RPMI7951 (cell line): ENCODE data around the gene MYH9. TPM values are rescaled to one million over a fixed set of nuclear protein-coding genes. Genes with fewer than 3 reads are reported as not detected.

ENCODE experiments used
- DNase-seq: peaks from one replicate; pipeline ENCODE4 v3.0.0-alpha.2; 2012; ENCODE audit warnings: low read depth
- total RNA-seq: library from RNA; depleted of rRNA; stranded (reverse); fragments of >200 nt; shearing (Covaris generic); gene quantifications from 2 replicates; pipeline ENCODE4 v1.2.3, GENCODE V29; 2014

MYH9 gene
- total RNA-seq, 1 experiment from 2014 or later = 260 TPM

DNA sequence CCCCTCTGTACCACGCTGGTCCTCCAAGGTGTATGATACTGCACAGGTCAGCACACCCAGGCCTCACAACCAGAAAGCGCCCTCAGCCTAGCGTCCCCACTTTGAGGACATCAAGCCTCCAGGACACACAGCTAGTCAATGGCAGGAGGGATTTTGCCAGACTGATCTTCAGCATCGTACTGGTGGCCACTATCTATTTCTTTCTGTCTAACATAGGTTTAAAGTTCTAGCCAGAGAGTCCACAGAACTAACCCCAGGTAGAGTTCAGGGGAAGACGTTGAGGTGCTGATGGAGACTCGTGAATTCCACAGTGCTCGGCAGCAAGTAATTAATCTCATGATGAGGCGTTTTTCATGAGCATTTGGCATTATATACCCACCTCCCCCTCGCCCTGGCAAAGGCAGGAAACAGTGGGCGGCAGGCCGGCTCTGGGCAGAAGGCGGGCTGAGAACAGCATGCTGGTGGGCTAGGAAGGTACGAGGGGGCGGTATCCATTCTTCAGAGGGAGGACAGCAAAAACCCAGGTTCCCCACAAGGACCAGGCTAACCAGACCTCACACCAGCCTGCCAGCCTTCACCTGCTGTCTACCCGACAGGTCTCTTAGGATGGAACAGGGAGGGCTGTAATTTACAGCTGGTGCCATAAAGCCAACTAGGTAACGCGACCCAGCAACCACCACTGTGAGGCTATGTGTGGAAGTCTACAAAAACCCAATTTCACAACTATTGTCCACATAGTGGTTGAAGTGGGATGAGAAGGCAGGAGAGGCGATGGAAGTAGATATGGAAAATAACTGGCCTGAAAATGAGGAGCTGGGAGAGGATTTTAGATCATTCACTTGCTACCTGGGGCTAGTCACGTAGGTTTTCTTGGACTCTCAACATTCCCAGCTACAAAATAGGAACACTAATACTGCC lies 18.5 kb downstream of the MYH9 start:
- peak; percentile 38 for DNase-seq

- peak; percentile 97 for DNase-seq
These were observed 19.3 kb downstream of the MYH9 start for GRCh38 chr22:36368359-36368983.

DNA sequence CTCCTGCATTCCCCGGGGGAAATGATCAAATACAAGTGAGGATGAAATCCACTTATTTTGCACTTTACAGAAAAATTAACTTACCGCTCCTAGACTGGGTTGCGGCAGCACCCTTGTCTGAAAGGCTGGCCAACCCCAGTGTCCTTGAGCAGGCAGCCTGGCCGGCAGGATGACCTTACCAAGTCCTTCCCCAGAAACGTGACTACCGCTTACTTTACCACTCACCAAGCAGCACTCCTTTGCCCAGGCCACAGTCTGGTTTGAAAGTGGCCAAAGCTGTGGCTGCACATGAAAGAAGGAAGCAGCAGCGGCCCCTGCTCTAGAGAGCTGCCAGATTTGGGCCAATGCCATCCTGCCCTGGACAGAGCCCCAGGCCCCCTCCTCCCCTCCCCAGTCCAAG lies 20.3 kb downstream of the MYH9 start:
- DNase-seq = peak; percentile 55

- DNase-seq = no peak
These were observed 20.7 kb downstream of the MYH9 start for GRCh38 chr22:36367066-36367465.

DNA sequence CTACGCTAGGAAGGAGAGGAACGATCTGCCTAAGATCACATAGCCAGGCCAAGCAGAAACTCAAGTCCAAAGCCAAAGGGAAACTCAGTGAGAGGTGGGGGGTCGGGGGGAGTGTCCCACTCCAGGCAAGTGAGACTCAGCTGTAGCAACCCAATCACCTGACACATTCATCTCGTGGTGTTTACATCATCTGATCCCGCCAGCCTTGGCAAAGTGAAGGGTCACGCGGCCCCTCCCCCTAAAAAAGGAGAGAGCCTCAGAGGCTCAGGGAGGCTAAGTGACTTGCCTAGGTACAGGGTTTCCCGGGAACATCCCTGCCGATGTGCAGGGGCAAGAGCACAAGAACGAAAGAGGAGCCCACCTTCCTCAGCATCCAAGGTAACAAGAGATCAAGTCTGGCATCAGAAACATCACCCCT lies 21.5 kb downstream of the MYH9 start:
- DNase-seq = no peak

DNA sequence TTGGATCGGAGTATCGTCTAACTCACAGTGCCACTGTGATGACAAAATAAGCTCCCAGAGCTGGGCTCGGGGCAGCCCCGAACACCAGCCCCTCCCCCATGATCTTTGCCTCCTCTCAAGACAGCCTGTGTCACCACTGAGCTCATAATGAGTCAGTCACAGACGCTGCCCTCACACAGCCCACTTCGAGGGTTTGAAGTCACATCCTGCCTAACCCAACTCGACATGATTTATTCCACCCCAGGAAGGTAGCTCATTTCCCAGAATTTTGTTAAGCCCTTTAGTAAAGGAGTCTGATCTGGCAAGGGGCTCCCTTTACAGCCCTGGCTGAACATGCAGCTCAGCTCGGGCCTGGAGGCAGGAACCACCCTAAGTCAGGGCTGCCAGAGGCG lies 22.8 kb downstream of the MYH9 start:
- DNase-seq = peak; percentile 96

DNA sequence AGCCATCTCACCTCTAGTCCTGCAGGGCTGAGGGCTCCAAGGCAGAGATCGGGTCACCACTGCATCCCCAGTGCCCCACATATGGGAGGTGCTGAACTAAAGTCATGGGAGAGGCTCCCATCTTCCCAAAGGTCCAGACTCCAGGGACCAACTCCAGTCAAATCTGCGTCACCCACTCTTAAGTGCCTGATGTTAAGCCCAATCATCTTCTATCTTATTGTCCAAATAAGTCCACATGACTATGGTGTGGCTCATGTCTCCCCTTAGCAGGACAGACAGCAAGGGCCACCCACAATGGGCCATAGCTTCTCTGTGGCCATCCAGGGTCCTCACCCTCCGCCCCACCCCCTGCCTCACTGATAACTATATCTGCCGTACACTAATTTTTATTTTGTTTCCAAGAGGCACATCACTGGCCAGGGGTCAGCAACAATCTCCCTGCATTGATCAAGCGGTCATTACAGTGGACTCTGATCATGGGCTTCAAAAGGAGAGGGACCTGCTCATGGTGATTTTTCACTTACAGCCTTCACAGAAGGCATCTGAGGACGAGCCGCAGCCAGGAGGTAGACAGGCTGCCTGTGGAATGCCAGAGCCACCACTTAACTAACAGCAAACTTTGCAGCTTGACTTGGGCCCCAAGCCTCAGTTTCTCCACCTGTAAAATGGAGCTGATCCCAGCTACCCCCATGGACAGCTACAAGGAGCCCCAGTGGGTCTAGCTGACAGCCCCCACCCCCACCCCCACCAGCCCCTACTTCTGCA lies 23.3 kb downstream of the MYH9 start:
- DNase-seq = no peak

DNA sequence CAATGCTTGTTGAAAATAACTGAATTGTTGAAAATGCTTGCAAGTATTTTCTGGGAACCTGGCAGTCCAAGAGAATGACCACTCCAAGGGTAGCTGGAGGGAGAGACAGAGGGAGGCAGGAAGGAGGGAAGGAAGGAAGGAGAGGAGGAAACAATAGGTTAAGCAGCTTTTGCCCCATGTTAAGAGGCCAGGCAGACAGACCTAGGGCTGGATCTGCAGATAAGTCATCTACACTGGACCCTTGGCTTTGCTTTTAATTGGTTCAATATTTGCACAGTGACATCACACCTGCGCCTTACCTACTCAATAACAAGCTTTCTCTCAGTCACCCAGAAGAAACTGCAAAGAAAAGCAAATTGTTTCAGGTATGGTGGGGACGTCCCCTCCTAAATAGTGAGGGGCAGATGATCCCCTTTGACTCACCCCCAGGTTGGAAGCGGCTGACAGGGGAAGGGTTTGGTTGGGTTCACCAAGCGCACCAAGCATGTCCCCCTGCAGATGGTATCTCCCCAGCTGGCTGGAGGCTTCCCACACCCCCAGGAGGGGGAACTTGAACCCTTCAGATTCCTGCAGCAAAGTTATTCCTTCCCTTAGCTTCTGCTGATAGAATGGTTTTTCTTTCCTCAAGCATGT lies 24.3 kb downstream of the MYH9 start:
- no peak for DNase-seq

GRCh38 chr22:36362932-36363331 lies 24.8 kb downstream of the MYH9 start:
- DNase-seq = peak; percentile 68

GRCh38 chr22:36362075-36362474 lies 25.7 kb downstream of the MYH9 start:
- DNase-seq = no peak

- peak; percentile 59 for DNase-seq
These were observed 26.8 kb downstream of the MYH9 start for GRCh38 chr22:36360871-36361383.

- DNase-seq = no peak
These were observed 27.8 kb downstream of the MYH9 start for GRCh38 chr22:36360011-36360410.

GRCh38 chr22:36359470-36359996 lies 28.2 kb downstream of the MYH9 start:
- DNase-seq = no peak

DNA sequence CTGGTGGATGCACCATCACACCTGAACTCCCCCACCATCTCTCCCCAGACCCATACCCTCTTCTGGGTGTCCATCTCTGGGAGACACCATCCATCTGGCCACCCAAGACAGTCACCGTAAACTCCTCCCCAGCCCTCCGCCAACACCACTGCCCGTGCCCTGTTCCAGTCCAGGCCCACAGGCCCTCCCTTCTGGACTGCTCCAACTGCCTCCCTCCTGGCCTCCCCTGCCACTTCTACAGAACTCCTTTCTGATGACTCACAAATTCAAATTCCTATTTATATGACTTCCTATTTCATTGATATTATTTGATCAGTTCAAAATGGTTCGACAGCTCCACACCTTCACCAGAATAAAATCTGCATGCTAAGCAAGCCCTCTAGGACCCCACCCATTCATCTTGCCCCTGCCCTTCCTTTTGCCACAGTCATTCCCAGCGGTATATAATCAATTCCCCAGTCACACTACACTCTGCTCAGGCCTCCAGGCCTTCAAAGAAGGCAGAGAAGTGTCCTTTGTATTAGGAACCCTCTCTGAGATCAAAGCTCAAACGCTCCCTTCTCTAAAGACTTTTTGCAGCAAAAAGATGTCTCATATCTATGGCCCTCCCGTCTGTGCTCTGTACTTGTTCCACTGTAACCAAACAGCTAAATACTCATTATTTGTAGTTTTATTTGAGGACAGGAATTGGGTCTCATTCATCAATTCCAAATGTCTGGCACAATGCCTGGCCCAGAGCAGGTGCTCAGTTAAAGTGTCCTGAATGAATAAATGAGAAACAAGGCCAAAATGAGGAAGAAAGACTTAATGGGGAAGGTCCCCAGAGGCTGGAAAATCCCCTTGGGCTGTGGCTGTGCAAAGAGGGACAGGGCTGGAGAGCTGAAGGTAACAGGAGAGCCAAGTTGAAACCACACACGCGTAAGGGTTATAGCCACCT lies 29.0 kb downstream of the MYH9 start:
- DNase-seq = peak; percentile 75

DNA sequence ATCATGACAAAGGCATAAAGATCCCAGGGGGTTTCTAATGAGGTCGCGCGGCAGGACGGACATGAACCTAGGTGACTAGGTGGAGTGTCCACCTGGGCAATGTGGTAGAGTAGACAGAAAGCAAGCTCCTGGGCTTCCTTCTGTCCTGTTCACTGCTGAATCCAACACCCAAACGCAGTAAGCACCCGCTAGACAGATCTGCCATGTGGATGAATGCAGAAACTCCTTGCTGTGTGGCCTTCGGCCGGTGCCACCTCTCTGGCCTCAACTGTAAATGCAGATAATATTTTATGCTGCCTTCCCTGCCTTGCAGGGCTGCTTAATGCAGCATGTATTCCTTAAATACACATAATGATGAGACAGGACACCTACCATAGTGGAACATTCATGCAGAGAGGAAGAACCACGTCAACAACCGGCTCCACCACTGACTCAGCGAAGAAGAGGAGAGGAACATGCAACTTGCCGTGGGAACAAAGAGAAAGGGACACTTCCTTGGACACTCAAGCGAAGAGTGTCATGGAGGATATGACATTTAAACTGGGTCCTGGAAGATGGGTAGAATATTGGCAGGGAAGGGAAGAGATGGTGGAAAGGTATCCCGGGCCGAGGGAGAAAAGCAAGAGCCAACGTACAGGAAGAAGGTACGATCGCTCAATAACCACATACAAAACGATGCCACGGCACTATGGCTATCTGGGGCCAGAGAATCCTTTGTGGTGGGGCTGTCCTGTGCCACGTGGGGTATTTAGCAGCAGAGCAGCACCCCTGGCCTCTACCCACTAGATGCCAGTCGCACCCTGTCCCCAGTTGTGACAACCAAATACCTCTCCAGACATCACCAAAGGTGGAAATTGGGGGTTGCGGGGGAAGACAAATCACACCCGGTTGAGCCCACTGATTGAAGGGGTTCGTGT lies 30.8 kb downstream of the MYH9 start:
- DNase-seq = peak; percentile 53

GRCh38 chr22:36355894-36356293 lies 31.9 kb downstream of the MYH9 start:
- DNase-seq = no peak

- DNase-seq = no peak
These were observed 32.4 kb downstream of the MYH9 start for GRCh38 chr22:36355362-36355761.

- DNase-seq = no peak
These were observed 34.8 kb downstream of the MYH9 start for GRCh38 chr22:36352803-36353507.
